Stimulated activated CD4-positive, alpha-beta T cell treated with anti-CD3 and anti-CD28 coated beads, Interleukin-4, amount 100 ng/mL, for 4 hours (primary cell): Measurements from ENCODE around the gene AKAP8.

ENCODE experiments used
- DNase-seq, 2 experiments: peaks; one replicate each; pipeline ENCODE4 v3.0.0-alpha.2; 2020

The AKAP8 gene

GRCh38 chr19:15330801-15331418 lies 48.7 kb downstream of the AKAP8 start:
- no peak for DNase-seq

DNA sequence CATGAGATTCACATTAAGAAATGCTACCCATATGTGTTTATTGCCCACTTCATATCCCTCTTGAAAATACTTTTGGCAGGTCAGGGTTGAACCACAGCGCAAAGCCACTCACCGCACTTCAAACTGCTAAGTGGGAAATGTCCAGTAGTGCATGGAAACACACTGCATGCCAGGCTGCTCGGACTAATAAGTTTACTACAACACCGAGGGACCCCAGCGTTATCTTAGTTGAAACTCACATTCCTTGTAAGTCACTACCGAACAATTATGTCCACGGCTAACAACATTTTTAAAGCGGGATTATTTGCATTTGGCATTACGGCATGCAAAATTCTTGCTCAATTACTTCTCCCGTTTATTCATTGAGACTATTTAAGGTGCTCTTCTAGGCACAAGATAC lies 51.3 kb downstream of the AKAP8 start:
- DNase-seq, result no peak

- no peak for DNase-seq
These were observed 54.6 kb downstream of the AKAP8 start for GRCh38 chr19:15324791-15325519.

DNA sequence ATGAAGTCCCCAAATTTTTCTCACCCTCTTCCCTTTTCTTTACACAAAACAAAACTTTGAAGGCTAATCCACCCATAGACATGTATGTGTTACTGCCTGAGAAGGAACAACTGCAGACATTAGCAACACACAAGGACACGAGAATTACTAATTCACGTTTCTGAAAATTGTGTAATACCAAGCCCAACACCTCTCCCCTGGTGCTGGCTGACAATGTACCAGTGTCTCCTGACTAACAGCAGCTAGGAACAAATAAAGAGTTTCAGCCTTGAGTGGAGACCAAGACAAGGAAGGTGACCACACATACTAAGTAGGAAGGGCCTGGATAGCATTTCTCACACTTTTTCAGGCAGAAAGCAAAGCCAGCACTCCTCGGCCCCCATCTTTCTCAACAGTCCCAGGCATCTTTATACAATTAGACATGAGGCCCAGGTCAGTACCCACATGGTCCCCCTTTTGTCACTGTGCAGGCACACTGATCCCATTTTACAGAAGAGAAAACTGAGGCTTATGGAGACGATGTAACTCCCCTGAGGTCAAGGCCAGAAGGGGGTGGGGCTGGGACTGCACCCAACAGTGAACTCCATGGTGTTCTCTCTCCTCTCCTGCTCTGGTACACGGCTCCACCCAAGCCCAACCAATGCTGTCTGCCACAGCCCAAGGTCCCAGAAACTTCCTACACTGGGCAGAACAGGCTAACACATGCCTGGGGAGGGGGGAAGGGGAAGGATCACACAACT lies 55.9 kb downstream of the AKAP8 start:
- no peak for DNase-seq

GRCh38 chr19:15321739-15322138 lies 57.8 kb downstream of the AKAP8 start:
- no peak for DNase-seq

DNA sequence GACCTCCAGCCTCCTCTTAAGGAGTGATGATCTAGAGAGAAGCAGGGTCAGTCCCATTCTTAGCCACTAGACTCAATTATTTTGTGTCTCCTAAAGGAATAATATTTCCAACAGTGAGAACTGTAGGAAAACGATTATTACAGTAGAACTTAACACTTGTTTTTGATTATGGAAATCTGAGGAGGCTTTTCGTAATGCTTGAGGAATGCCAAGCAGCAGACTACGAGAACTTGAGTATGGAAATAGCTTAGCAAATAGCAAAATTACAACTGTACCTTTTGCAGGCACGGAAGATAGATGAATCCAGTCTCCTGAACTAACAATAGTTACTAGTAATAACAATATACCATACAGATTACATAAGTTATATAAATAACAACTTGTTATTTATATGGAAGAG lies 59.5 kb downstream of the AKAP8 start:
- DNase-seq, result no peak

DNA sequence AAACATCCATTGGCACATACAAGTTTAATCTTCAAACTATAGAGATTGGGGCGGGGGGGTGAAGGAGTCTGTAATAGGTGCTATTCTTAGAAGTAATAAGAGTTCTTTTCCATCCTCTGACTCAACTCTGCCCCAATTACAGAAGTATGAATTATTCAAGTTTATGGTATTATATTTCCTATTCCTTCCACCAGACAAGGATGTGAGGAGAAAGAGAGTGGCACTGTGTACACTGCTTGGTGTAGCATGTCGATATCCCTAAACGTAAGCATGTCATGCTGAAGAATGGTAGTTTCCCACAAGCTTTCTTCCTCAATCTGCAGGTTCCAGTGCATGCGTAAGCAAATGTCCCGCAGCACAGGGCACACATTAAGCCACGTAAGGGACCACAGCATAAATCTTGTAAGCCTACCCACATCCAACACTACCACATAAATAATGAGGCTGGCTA lies 61.3 kb downstream of the AKAP8 start:
- DNase-seq, result no peak

DNA sequence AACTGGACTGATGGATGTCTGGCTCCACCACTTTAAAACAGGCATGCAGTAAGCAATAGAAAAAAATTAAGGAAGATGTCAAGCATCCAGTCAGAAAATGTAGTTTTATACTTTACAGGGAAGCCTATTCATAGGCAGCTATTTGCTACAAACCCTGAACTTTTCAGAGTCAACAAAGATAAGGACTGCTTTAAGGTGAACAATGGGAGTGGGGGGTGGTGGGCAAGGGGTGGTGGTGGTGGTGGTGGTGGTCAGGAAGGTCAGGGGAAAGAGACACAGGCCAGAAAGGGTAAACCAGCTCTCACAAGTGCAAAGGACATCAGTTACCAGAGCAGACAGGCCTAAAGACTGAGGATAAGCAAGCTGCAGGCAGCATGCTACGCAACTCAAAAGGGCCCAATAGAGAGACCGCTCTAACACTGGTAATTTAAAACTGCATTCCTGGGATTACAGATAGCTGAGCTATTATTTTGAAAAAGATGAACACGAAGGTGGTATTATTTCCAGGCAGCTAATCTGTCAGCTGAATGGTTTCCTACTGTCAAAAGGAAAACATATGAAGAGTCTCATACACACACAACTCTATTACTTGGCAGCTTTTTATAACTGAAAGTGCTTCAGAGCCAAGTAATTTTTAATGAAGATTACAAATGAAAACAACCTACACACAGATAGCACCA lies 62.1 kb downstream of the AKAP8 start:
- no peak for DNase-seq

GRCh38 chr19:15316498-15316897 lies 63.1 kb downstream of the AKAP8 start:
- DNase-seq, result no peak

GRCh38 chr19:15315101-15315500 lies 64.5 kb downstream of the AKAP8 start:
- no peak for DNase-seq

- DNase-seq, result no peak
These were observed 65.8 kb downstream of the AKAP8 start for GRCh38 chr19:15313649-15314279.

DNA sequence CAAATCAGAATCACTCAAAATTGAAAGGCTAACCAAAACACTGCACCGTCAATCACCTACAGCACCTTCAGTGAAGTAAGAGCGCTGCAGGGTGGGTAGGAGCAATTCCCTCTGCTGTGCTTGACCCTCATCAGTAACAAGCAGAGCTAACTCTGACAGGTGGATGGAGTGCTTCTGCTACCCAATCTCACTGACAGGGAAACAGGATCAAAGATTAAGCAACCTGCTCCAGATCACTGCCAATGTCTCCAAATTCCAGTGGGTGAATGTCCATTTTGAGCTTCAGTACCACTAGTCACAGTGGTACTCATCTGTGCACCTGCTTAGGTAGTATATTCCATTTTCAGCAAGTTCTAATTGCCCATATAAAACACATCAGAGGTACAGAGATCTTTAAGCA lies 72.4 kb downstream of the AKAP8 start:
- DNase-seq, result no peak

GRCh38 chr19:15305582-15306334 lies 73.8 kb downstream of the AKAP8 start:
- no peak for DNase-seq

DNA sequence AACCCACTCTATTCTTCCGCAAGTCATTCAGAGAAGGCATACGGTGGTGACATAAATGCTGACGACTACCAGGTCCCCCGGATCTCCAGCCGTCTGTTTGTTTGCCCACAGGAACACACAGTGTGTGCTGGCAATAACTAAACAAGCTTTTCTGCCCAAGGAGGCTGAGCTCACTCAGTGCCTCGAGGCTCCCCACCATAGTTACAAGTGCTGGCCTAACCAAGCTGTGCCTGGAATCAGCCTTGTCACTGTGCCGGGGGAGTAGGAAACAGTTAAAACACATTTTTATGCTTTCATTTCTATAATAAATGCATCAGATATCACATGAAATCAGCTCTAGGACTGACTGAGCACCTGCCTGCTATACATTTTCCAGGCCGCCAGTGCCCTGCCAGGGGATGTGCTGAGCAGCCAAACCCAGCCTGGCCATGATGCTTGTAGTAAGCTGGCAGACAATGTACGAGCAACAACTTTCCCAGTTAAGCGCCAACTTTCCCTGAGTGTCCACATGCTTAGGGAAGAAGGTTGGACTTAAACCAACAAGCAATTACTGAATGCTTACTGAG lies 75.4 kb downstream of the AKAP8 start:
- DNase-seq, result peak in 1 of 2 experiments; percentile 10
